ENCODE data around the gene RBM14. TPM values are rescaled to one million over a fixed set of nuclear protein-coding genes. Genes with fewer than 3 reads are reported as not detected.

The RBM14 gene
- total and polyA plus RNA-seq, 2 donors (not counting 3 experiments of a cell fraction or from before 2014, with no cell fraction given) = 44.0 to 104 TPM

DNA sequence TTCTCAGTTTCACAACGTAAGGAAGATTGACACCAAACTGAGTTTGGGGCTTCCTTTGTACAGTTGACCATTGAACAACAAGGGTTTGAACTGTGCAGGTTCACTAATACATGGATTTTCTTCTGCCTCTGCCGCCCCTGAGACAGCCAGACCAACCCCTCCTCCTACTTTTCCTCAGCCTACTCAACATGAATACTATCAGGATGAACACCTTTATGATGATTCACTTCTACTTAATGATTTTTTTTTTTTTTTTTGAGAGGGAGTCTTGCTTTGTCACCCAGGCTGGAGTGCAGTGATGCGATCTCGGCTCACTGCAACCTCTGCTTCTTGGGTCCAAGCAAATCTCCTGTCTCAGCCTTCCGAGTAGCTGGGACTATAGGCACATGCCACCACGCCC lies 36.7 kb downstream of the RBM14 start:
- CTCF ChIA-PET = interaction anchor here (0.7 to 1.1 kb wide), 3 partner anchors 15 to 73 kb away, joined by 3 to 4 read pairs (median 3); partner anchors contain the start of gene RBM4
- no peaks in the 10 kb centered on the region for H3K4me1 ChIP-seq (ENCODE audit: control insufficient read depth, extremely low read depth, insufficient read depth, low read length)
- H2AFZ ChIP-seq (ENCODE audit: low read depth, low read length) = no peak overlapping the region
- no peak for DNase-seq (ENCODE audit: low read depth, low spot score)
- BruUV-seq (replicated peaks) = no TSS peak
- no peaks in the 10 kb centered on the region for H3K9me1 ChIP-seq (replicated peaks; ENCODE audit: control insufficient read depth, extremely low read depth, insufficient read depth, low read length)
- dilution Hi-C loops (cut with MboI; ENCODE audit: extremely low pct_ligation_motif_present, low sequenced_read_pairs) (no loop called here), intact Hi-C loops (cut with micrococcal nuclease) (no loop called here)
- no peak overlapping the region for H3K27ac ChIP-seq (ENCODE audit: insufficient read depth, low read depth, low read length)
- H3K36me3 ChIP-seq (ENCODE audit: control insufficient read depth in 2 of 2, extremely low read depth in 1 of 2, insufficient read depth in 2 of 2, low read length in 2 of 2) = peaks cover 5 to 9% of the 10 kb centered on the region in 2 experiments
- no peak for FAIRE-seq
- no peak for TF ChIP-seq JUN (IDR thresholded peaks at IDR 0.05; ENCODE audit: borderline replicate concordance, insufficient read depth, insufficient read length, low read depth)
- no peak for TF ChIP-seq POLR2AphosphoS5 (IDR thresholded peaks at IDR 0.05; ENCODE audit: insufficient read depth, low read depth, low read length)
- TF ChIP-seq, protein P1, sequence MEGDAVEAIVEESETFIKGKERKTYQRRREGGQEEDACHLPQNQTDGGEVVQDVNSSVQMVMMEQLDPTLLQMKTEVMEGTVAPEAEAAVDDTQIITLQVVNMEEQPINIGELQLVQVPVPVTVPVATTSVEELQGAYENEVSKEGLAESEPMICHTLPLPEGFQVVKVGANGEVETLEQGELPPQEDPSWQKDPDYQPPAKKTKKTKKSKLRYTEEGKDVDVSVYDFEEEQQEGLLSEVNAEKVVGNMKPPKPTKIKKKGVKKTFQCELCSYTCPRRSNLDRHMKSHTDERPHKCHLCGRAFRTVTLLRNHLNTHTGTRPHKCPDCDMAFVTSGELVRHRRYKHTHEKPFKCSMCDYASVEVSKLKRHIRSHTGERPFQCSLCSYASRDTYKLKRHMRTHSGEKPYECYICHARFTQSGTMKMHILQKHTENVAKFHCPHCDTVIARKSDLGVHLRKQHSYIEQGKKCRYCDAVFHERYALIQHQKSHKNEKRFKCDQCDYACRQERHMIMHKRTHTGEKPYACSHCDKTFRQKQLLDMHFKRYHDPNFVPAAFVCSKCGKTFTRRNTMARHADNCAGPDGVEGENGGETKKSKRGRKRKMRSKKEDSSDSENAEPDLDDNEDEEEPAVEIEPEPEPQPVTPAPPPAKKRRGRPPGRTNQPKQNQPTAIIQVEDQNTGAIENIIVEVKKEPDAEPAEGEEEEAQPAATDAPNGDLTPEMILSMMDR (IDR thresholded peaks at IDR 0.05; ENCODE audit: extremely low read depth in 1 of 2, insufficient read depth in 1 of 2, low read depth in 1 of 2, low read length in 2 of 2) = no peak
- no peak for TF ChIP-seq POLR2A (IDR thresholded peaks at IDR 0.05; ENCODE audit: low read depth, low read length)
- TF ChIP-seq, protein P2, sequence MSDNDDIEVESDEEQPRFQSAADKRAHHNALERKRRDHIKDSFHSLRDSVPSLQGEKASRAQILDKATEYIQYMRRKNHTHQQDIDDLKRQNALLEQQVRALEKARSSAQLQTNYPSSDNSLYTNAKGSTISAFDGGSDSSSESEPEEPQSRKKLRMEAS (IDR thresholded peaks at IDR 0.05; ENCODE audit: insufficient read depth, insufficient read length) = no peak
- TF ChIP-seq MYC (IDR thresholded peaks at IDR 0.05; ENCODE audit: low read depth, low read length) = no peak
- TF ChIP-seq EZH2 (IDR thresholded peaks at IDR 0.05; ENCODE audit: borderline replicate concordance, low read depth, low read length, severe bottlenecking) = no peak
- no peak for TF ChIP-seq GATA2 (IDR thresholded peaks at IDR 0.05; ENCODE audit: insufficient read depth, insufficient read length, low read depth, low read length)
- TF ChIP-seq FOS (IDR thresholded peaks at IDR 0.05; ENCODE audit: borderline replicate concordance, insufficient read depth, low read length) = no peak
- peaks cover 6% of the 10 kb centered on the region for H4K20me1 ChIP-seq (replicated peaks; ENCODE audit: control insufficient read depth, extremely low read depth, insufficient read depth, low read length)
- POLR2A ChIA-PET = interaction anchor here (1.3 kb wide), 1 partner anchor 15 kb away, joined by 3 read pairs; no protein-coding TSS in a partner anchor
- peaks cover 38% of the 10 kb centered on the region for H3K79me2 ChIP-seq (ENCODE audit: control insufficient read depth, insufficient read depth, low read length)
- no peak overlapping the region for H3K9ac ChIP-seq (replicated peaks; ENCODE audit: extremely low read depth, insufficient read depth, low read length)
- no peak overlapping the region for H3K4me2 ChIP-seq (ENCODE audit: insufficient read depth, low read length)
- H3K27me3 ChIP-seq (ENCODE audit: control insufficient read depth in 2 of 2, insufficient read depth in 2 of 2, low read length in 2 of 2) = no peaks in the 10 kb centered on the region
- H3K4me3 ChIP-seq (replicated peaks in 1 of 3; ENCODE audit: insufficient read depth in 1 of 3, low read depth in 1 of 3, low read length in 3 of 3) = no peak overlapping the region
- no peaks in the 10 kb centered on the region for H3K9me3 ChIP-seq (replicated peaks; ENCODE audit: control insufficient read depth, insufficient read depth, low read length)
